ENCODE measurements around the gene BTF3.
"Not testable (repeated sequence)": the region's sequence is repeated elsewhere in the genome, so short reads cannot be mapped to it uniquely, and the experiment has no call there.

The BTF3 gene

GRCh38 chr5:73454379-73455036 is 43.7 kb upstream of the BTF3 start:
- H3K27ac ChIP-seq (ENCODE audit: low read depth, low read length, poor library complexity, severe bottlenecking): no peak overlapping the region
- H3K9me2 ChIP-seq (ENCODE audit: low read depth, low read length): no peaks in the 10 kb centered on the region
- TF ChIP-seq EZH2 (IDR thresholded peaks at IDR 0.05; ENCODE audit: borderline replicate concordance, low read length): no peak
- TF ChIP-seq CTCF (IDR thresholded peaks at IDR 0.05; ENCODE audit: low read length): peak; percentile 76
- H3K4me2 ChIP-seq (ENCODE audit: low read length): no peak overlapping the region
- no peaks in the 10 kb centered on the region for H3K36me3 ChIP-seq (ENCODE audit: insufficient read depth, low read length)
- H3F3A ChIP-seq (ENCODE audit: insufficient read depth, low read length): no peaks in the 10 kb centered on the region
- no peaks in the 10 kb centered on the region for H3K9me3 ChIP-seq (ENCODE audit: low read length)
- H3K27me3 ChIP-seq (ENCODE audit: insufficient read depth, low read length): no peaks in the 10 kb centered on the region
- H3K4me1 ChIP-seq (ENCODE audit: insufficient read depth, low read length, severe bottlenecking): no peaks in the 10 kb centered on the region
- no peaks in the 10 kb centered on the region for H4K20me1 ChIP-seq (ENCODE audit: insufficient read depth, low read length)
- no peak overlapping the region for H3K9ac ChIP-seq (ENCODE audit: low read length)
- no peak overlapping the region for H2AFZ ChIP-seq (ENCODE audit: low read length)
- no peaks in the 10 kb centered on the region for H3K79me2 ChIP-seq (ENCODE audit: insufficient read depth, low read length)
- no peak overlapping the region for H3K4me3 ChIP-seq (ENCODE audit: low read depth, low read length, poor library complexity, severe bottlenecking)

GRCh38 chr5:73456462-73456861 is 41.8 kb upstream of the BTF3 start:
- not testable (repeated sequence) for H3F3A ChIP-seq (ENCODE audit: insufficient read depth, low read length); H3K4me1 ChIP-seq (ENCODE audit: insufficient read depth, low read length, severe bottlenecking); H3K79me2 ChIP-seq (ENCODE audit: insufficient read depth, low read length); H2AFZ ChIP-seq (ENCODE audit: low read length); H3K27me3 ChIP-seq (ENCODE audit: insufficient read depth, low read length); H3K9me2 ChIP-seq (ENCODE audit: low read depth, low read length); H4K20me1 ChIP-seq (ENCODE audit: insufficient read depth, low read length); H3K9me3 ChIP-seq (ENCODE audit: low read length); H3K4me3 ChIP-seq (ENCODE audit: low read depth, low read length, poor library complexity, severe bottlenecking); H3K4me2 ChIP-seq (ENCODE audit: low read length); H3K9ac ChIP-seq (ENCODE audit: low read length); H3K36me3 ChIP-seq (ENCODE audit: insufficient read depth, low read length); H3K27ac ChIP-seq (ENCODE audit: low read depth, low read length, poor library complexity, severe bottlenecking)

- no peaks in the 10 kb centered on the region for H3K79me2 ChIP-seq (ENCODE audit: insufficient read depth, low read length)
- H3K4me1 ChIP-seq (ENCODE audit: insufficient read depth, low read length, severe bottlenecking): no peaks in the 10 kb centered on the region
- no peaks in the 10 kb centered on the region for H3F3A ChIP-seq (ENCODE audit: insufficient read depth, low read length)
- no peaks in the 10 kb centered on the region for H4K20me1 ChIP-seq (ENCODE audit: insufficient read depth, low read length)
- no peak overlapping the region for H3K9ac ChIP-seq (ENCODE audit: low read length)
- TF ChIP-seq EZH2 (IDR thresholded peaks at IDR 0.05; ENCODE audit: borderline replicate concordance, low read length): no peak
- no peak for TF ChIP-seq CTCF (IDR thresholded peaks at IDR 0.05; ENCODE audit: low read length)
- H3K27ac ChIP-seq (ENCODE audit: low read depth, low read length, poor library complexity, severe bottlenecking): no peak overlapping the region
- no peak overlapping the region for H3K4me3 ChIP-seq (ENCODE audit: low read depth, low read length, poor library complexity, severe bottlenecking)
- no peak overlapping the region for H2AFZ ChIP-seq (ENCODE audit: low read length)
- H3K36me3 ChIP-seq (ENCODE audit: insufficient read depth, low read length): no peaks in the 10 kb centered on the region
- H3K9me2 ChIP-seq (ENCODE audit: low read depth, low read length): no peaks in the 10 kb centered on the region
- H3K4me2 ChIP-seq (ENCODE audit: low read length): no peak overlapping the region
- no peaks in the 10 kb centered on the region for H3K27me3 ChIP-seq (ENCODE audit: insufficient read depth, low read length)
- no peaks in the 10 kb centered on the region for H3K9me3 ChIP-seq (ENCODE audit: low read length)
Observed at GRCh38 chr5:73459366-73459765, 38.9 kb upstream of the BTF3 start.

GRCh38 chr5:73460133-73460532 is 38.1 kb upstream of the BTF3 start:
- H3K79me2 ChIP-seq (ENCODE audit: insufficient read depth, low read length): no peaks in the 10 kb centered on the region
- no peak overlapping the region for H3K4me2 ChIP-seq (ENCODE audit: low read length)
- TF ChIP-seq CTCF (IDR thresholded peaks at IDR 0.05; ENCODE audit: low read length): no peak
- no peaks in the 10 kb centered on the region for H4K20me1 ChIP-seq (ENCODE audit: insufficient read depth, low read length)
- no peaks in the 10 kb centered on the region for H3K27me3 ChIP-seq (ENCODE audit: insufficient read depth, low read length)
- H3K9me2 ChIP-seq (ENCODE audit: low read depth, low read length): no peaks in the 10 kb centered on the region
- H3K4me1 ChIP-seq (ENCODE audit: insufficient read depth, low read length, severe bottlenecking): no peaks in the 10 kb centered on the region
- no peaks in the 10 kb centered on the region for H3K36me3 ChIP-seq (ENCODE audit: insufficient read depth, low read length)
- H3K9ac ChIP-seq (ENCODE audit: low read length): no peak overlapping the region
- no peaks in the 10 kb centered on the region for H3F3A ChIP-seq (ENCODE audit: insufficient read depth, low read length)
- H3K27ac ChIP-seq (ENCODE audit: low read depth, low read length, poor library complexity, severe bottlenecking): no peak overlapping the region
- no peak overlapping the region for H3K4me3 ChIP-seq (ENCODE audit: low read depth, low read length, poor library complexity, severe bottlenecking)
- H3K9me3 ChIP-seq (ENCODE audit: low read length): no peaks in the 10 kb centered on the region
- H2AFZ ChIP-seq (ENCODE audit: low read length): no peak overlapping the region

Measured in OCI-LY1 (cell line).